Calu3 (cell line): ENCODE results near the gene GPR52. TPM values are rescaled to one million over a fixed set of nuclear protein-coding genes. Genes with fewer than 3 reads are reported as not detected.

ENCODE experiments used
- BruUV-seq: library from RNA; stranded (reverse); fragments of 400-500 nt; replicated peaks from 2 replicates; lab custom pipeline; 2021; lab: Mats Ljungman, UMichigan
- CTCF ChIA-PET: fragments of 300-600 bp; sonication (Branson Sonifier 250); formaldehyde crosslinking; loops from one replicate; lab custom pipeline; 2022; ENCODE audit warnings: antibody characterized with exemption; lab: Charles Lee
- DNase-seq: peaks from one replicate; pipeline ENCODE4 v3.0.0; 2022
- H3K27ac Mint-ChIP-seq: one replicate; pipeline ENCODE4 v1.8.0; 2022; ENCODE audit warnings: mixed read lengths; ENCODE audit not compliant: unreplicated experiment
- H3K27me3 Mint-ChIP-seq: one replicate; pipeline ENCODE4 v1.8.0; 2022; ENCODE audit warnings: mixed read lengths; ENCODE audit not compliant: unreplicated experiment
- H3K36me3 Mint-ChIP-seq: one replicate; pipeline ENCODE4 v1.8.0; 2022; ENCODE audit warnings: mild to moderate bottlenecking, moderate library complexity, mixed read lengths; ENCODE audit not compliant: insufficient read depth, unreplicated experiment
- H3K4me1 Mint-ChIP-seq: one replicate; pipeline ENCODE4 v1.8.0; 2022; ENCODE audit warnings: mild to moderate bottlenecking, low read depth, mixed read lengths; ENCODE audit not compliant: unreplicated experiment
- H3K4me3 Mint-ChIP-seq: one replicate; pipeline ENCODE4 v1.8.0; 2022; ENCODE audit warnings: mild to moderate bottlenecking, low read depth, moderate library complexity, mixed read lengths; ENCODE audit not compliant: unreplicated experiment
- H3K9me3 Mint-ChIP-seq: one replicate; pipeline ENCODE4 v1.8.0; 2022; ENCODE audit warnings: low read depth, mixed read lengths; ENCODE audit not compliant: unreplicated experiment
- intact Hi-C: fragments of 100-400 bp; cut with micrococcal nuclease; formaldehyde crosslinking; loops from one replicate; pipeline ENCODE4 v1.10.0; 2022; ENCODE audit not compliant: unreplicated experiment
- total RNA-seq: library from RNA; stranded (reverse); gene quantifications from 2 replicates; pipeline ENCODE4 v1.2.3, GENCODE V29; 2022
- TF ChIP-seq, protein P1 (sequence below): fragments of 200-600 bp; IDR thresholded peaks from one replicate; pipeline ENCODE4 v1.8.0; 2022; ENCODE audit warnings: antibody characterized with exemption; ENCODE audit not compliant: unreplicated experiment

GPR52 gene
- total RNA-seq, 1 experiment from 2014 or later = 3.2 TPM

DNA sequence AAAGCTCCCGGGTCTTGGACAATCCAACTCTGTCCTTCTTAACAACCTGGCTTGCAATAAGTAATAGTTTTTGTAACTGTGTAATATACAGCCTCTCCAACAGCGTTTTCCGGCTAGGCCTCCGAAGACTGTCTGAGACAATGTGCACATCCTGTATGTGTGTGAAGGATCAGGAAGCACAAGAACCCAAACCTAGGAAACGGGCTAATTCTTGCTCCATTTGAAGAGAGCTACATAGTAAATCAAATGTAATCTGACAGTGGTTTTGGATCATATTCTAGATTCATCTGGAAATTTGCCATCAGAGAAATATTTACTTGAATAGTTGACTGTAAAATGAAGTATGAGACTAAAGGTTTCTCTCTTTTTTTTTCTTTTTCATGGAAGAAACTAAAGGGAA lies 1.2 kb downstream of the GPR52 start:
- TF ChIP-seq, protein P1, sequence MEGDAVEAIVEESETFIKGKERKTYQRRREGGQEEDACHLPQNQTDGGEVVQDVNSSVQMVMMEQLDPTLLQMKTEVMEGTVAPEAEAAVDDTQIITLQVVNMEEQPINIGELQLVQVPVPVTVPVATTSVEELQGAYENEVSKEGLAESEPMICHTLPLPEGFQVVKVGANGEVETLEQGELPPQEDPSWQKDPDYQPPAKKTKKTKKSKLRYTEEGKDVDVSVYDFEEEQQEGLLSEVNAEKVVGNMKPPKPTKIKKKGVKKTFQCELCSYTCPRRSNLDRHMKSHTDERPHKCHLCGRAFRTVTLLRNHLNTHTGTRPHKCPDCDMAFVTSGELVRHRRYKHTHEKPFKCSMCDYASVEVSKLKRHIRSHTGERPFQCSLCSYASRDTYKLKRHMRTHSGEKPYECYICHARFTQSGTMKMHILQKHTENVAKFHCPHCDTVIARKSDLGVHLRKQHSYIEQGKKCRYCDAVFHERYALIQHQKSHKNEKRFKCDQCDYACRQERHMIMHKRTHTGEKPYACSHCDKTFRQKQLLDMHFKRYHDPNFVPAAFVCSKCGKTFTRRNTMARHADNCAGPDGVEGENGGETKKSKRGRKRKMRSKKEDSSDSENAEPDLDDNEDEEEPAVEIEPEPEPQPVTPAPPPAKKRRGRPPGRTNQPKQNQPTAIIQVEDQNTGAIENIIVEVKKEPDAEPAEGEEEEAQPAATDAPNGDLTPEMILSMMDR = no peak
- BruUV-seq = no TSS peak
- DNase-seq = no peak
- Mint-ChIP-seq H3K4me3 (no peak overlapping the region), H3K9me3 (no peaks in the 10 kb centered on the region), H3K27me3 (no peaks in the 10 kb centered on the region), H3K27ac (no peak overlapping the region), H3K36me3 (no peaks in the 10 kb centered on the region), H3K4me1 (no peaks in the 10 kb centered on the region)
- CTCF ChIA-PET = no interaction called here
- intact Hi-C loops = no loop called here

DNA sequence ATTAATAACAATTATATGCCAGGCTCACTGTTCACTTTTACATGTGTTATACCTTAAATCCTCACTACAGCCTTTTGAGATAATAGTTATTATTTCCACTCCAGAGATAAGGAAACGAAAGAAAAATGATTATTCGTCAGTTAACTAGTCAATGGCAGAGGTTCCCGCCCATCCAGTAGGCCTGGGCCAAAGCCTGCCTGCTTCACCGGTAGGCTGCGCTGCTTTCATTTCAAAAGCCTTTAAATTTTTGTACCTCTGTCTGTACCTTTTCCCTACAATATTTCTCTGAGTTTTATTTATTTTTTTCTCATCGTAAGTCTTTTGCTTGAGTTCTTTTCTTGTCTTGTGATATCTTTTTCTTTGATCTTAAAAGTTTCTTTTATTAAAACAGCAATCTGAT lies 3.6 kb downstream of the GPR52 start:
- DNase-seq = no peak
- no peaks in the 10 kb centered on the region for H3K9me3 Mint-ChIP-seq
- no peak overlapping the region for H3K27ac Mint-ChIP-seq
- TF ChIP-seq, protein P1 = no peak
- H3K4me3 Mint-ChIP-seq = no peak overlapping the region
- H3K36me3 Mint-ChIP-seq = no peaks in the 10 kb centered on the region
- H3K27me3 Mint-ChIP-seq = no peaks in the 10 kb centered on the region
- CTCF ChIA-PET = no interaction called here
- H3K4me1 Mint-ChIP-seq = no peaks in the 10 kb centered on the region
- intact Hi-C loops = no loop called here
- BruUV-seq = no TSS peak

DNA sequence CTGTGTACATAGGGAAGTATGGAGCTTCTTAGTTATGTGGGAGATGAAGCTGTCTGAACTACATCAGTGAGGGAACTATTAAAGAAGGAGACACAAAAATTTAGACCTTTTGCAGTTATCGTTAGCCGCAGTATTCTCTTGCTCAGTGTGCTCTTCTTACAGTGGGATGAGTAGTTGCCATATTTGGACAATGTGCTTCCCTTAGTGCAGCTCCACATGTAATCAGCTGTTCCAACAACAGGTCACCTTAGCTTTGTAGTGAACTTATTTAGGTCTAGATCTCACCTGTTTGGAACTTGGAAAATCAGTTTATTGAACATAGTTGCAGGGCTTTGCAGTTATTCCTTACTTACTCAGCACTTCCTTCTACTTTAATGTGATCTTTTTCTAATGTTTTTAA lies 18.1 kb downstream of the GPR52 start:
- CTCF ChIA-PET = no interaction called here
- TF ChIP-seq, protein P1 = no peak

DNA sequence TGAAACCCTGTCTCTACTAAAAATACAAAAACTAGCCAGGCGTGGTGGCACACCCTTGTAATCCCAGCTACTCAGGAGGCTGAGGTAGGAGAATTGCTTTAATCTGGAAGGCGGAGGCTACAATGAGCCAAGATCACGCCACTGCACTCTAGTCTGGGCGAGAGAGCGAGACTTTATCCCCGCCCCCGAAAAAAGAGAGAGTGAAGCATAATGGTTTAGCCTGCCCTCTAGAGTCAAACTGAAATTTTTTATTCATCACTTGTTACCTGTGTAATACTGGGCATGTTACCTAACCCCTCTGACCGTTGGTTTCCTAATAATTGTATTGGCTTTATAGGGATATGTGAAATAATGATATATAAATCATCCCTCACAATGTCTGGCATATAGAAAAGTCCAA lies 18.8 kb downstream of the GPR52 start:
- TF ChIP-seq, protein P1 = no peak
- intact Hi-C loops = no loop called here
- H3K4me3 Mint-ChIP-seq = no peak overlapping the region
- H3K27ac Mint-ChIP-seq = no peak overlapping the region
- no peaks in the 10 kb centered on the region for H3K4me1 Mint-ChIP-seq
- no TSS peak for BruUV-seq
- H3K27me3 Mint-ChIP-seq = no peaks in the 10 kb centered on the region
- no peaks in the 10 kb centered on the region for H3K36me3 Mint-ChIP-seq
- CTCF ChIA-PET = interaction anchor here (0.7 kb wide), 1 partner anchor 9 kb away, joined by 3 read pairs; no protein-coding TSS in a partner anchor
- DNase-seq = no peak
- H3K9me3 Mint-ChIP-seq = no peaks in the 10 kb centered on the region

More for the DNA sequence above, 18.1 kb downstream of the GPR52 start:
- H3K27ac Mint-ChIP-seq = no peak overlapping the region
- no TSS peak for BruUV-seq
- H3K27me3 Mint-ChIP-seq = no peaks in the 10 kb centered on the region
- intact Hi-C loops = no loop called here
- no peaks in the 10 kb centered on the region for H3K9me3 Mint-ChIP-seq
- H3K4me1 Mint-ChIP-seq = no peaks in the 10 kb centered on the region
- no peaks in the 10 kb centered on the region for H3K36me3 Mint-ChIP-seq
- no peak overlapping the region for H3K4me3 Mint-ChIP-seq
- DNase-seq = no peak
